NCI-H1694 (cell line): ENCODE measurements around the gene KATNAL2.
A peak's percentile ranks its signal among the peaks of the same experiment; 100 is the strongest.
"Not testable (repeated sequence)": the region's sequence is repeated elsewhere in the genome, so short reads cannot be mapped to it uniquely, and the experiment has no call there.

ENCODE experiments used
- DNase-seq: peaks from one replicate; lab custom pipeline; 2025; lab: John Stamatoyannopoulos, UW

Gene KATNAL2

DNA sequence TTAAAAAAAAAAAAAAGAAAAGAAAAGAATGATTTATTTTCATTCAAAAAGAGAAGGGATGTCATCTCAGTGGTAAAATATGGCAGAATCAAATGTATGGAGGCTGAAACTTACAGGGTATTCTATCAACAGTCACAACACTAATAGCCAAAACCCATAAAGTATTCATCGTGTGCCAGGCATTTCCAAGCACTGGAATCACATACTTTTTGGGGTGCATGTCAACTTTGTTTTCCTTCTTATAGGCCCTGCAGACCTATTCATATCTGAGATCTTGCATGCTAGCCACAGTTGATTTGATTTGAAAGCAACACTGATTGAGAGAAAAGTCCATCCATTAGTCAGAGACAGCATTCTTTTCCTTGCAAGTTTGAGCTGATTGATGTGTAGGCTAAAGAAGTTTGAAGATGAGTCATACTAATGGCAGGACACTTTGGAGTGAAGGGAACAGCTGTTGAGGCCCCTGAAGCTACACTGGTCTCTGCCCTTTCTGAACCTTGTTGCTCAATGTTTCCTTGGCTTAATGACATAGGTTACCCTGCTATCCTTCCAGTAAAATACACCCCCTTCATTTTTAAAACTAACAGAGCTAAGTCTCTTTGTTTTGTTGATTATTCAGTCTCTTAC lies 22.0 kb downstream of the KATNAL2 start:
- DNase-seq = no peak

DNA sequence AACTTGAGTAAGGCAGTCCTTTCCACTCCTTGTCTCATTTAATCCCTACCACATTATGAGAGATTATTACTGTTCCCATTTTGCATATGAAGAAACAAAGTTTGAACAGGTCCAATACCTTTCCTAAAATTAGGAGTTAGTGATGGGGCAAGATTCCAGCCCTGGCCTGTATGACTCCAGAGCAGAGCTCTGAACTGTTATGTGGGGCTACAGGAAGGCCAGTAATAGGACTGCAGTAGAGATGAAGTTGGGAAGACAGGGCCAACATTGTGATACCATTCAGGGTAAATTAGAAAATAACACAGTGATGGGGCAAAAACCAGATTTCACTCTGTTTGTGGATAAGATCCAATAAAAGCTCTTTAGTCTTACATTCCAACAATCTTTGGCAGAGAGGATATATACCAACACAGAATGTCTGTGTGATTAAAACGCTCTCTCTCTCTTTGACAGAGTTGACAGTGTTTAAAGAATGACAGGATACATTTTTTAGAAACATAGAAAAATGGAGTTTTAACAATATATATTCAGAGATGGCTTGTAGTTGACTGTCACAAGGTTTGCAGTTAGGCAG lies 22.7 kb downstream of the KATNAL2 start:
- no peak for DNase-seq

DNA sequence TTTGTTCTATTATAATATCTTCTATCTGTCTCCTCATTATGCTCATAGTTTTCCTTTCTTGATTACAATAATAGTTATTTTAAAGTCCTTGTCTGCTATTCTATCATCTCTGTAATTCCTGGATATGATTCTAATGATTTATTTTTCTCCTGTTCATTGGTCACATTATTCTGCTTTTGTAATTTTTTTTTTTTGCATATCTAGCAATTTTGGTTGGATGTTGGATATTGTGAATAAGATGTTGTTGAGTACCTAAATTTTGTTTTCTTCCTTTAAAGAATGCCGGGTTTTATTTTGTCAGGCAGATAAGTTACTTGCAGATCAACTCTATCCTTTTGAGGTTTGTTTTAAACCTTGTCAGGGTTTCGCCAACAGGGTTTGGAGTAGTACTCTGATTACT lies 25.2 kb downstream of the KATNAL2 start:
- no peak for DNase-seq

DNA sequence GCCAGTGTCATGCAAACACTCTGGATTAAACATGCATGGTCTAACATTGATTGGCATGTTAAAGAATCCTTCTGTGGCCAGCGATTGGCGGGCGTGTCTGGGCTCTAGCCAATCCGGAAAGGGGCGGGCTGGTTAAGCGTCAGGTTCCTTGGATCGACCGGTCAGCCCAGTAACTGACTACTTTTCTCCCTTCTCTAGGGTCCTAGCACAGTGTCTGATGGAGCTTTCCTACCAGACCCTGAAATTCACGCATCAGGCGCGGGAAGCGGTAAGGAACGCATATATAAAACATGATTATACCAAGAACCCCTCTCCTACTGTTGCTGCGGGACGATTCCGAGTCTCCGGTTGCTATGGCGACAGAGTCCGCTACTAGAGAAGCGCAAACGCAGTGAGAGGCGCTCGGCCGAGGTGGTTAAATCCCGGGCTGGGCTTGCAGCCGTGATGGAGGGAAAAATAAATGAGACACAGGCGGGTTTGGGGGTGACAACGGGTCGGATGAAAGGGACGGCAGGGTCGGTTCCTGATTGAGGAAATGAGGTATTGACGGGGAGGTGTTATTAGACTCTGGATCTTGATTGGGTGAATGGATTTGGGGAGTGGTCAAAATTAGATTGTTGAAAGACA lies 29.4 kb downstream of the KATNAL2 start:
- DNase-seq = peak; percentile 6

DNA sequence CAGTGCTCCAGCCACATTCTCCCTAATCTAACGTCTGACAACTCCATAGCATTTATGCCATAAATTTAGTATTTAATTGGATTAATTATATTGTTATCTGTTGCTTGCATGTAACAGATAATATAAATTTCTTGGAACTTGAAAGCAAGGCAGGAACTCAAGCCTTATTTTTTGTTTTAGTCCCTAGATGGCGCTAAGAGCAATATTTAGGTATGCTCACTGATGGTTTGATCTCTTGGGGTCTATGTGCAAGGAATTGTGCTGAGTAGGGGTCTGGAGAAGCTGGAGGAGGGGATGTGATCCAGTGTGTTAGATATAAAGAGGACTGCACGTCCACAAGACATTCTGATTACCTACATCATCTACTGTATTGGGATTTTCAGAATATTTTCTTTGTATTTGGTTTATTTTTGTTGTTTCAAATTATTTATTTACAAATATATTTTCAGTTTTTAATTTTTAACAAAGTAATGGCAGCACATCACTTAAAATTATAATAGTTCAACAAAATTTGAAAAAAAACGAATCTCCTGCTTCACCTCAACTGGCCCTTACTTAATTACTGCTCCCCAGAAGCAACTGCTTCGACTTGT lies 32.8 kb downstream of the KATNAL2 start:
- DNase-seq = peak; percentile 20

DNA sequence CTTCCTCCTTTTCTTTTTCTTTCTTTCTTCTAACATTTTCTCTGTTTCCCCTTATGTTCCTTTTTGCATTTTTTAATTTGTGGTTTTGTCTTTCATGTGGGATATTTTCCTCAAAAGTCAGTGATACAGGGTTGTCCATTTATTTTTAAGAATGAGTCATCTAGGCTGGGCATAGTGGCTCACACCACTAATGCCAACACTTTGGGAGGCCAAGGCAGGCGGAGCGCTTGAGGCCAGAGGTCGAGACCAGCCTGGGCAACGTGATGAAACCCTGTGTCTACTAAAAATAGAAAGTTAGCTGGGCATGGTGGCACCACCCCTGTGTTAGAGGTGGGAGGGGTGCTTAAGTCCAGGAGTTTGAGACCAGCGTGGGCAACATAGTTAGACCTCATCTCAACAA lies 35.8 kb downstream of the KATNAL2 start:
- no peak for DNase-seq

DNA sequence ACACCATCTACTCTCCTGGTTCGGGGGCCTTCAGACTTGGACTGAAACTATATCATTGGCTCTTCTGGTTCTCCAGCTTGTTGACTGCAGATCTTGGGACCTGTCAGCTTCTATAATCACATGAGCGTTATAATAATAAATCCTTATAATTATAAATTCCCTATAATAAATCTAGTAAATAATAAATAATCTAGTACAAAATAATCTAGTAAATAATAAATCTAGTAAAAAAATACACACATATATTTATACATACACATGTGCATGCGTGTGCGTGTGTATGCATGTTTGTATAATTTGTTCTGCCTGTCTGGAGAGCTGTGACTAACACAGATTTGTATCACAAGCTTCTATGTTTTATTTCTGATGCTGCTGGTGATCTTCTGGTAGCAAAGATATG lies 40.8 kb downstream of the KATNAL2 start:
- DNase-seq = no peak

DNA sequence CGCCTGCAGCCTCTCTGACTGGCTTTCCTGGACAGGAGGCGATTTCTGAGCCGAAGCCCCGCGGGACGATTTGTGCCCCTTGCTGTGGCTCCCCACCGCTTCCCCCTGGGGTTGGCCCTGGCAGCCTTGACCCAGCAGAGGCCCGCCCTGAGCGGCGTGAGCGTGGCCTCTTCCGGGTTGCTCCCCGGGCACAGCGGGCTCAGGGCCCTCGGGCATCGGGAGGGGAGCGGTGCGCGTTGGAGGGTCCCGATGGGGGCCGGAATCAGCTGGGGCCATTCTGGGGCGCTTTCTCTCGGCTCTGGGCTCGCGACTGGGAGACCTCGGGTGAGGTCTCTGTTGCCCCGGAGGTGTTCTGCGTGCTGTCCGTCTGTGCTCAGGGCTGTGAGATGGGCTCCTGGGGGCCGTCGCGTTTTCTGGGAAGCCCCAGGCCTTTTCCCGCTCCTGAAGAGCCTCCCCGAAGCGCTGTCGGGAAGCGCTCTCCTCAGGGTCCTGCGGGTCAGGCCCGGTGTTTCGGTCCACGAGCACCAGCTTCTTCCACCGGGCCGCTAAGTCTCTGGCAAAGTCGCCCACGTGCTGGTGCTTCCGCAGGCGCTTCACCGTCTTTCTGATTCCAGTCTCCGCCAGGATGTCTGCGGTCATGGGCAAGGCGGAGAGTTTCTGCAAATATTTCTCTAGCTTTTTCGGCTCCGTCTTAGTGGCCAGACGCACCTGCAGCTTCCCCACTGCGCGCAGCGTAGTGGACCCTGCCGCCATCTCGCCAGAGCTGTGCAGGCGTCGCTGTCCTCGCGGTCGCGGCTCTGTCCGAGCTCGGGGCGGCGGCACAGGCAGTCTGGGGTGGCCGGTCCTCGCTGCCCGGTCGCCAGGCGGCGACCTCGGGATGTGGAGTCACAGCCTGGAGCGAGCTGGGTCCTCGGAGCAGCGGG lies 46.5 kb downstream of the KATNAL2 start:
- DNase-seq = not testable (repeated sequence)

DNA sequence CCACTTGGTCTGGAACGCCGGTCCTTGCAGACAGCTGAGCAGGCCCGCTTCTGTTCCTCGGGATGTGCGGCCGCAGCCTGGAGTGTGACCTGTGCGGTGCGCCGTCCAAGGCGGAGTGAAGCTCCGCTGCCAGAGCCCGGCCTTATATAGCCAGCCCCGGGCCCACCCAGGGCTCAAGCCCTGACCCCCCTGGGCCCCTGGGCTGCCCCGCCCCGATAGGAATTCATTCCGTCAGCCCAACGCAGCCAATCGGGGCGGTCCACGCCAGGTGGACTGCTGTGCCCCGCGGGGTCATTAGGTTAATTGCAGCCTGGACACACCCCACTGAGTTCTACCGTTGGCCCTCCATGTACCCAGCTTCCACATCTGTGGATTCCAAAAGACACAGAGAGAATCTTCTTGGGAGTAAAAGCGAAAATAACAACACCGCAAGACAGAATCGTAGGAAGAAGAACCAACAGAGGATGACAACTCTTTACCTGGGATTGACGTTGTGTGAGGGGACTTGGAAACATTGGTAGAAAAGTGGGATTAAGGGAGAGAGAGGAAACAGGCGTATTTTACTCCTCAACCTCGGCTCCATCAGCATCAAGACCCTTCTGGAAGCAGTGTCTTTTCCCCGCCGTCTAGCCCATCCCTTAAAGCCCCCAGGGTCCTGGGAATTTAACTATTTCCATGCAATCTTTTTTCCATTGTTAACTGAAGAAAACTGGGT lies 47.3 kb downstream of the KATNAL2 start:
- DNase-seq = not testable (repeated sequence)

DNA sequence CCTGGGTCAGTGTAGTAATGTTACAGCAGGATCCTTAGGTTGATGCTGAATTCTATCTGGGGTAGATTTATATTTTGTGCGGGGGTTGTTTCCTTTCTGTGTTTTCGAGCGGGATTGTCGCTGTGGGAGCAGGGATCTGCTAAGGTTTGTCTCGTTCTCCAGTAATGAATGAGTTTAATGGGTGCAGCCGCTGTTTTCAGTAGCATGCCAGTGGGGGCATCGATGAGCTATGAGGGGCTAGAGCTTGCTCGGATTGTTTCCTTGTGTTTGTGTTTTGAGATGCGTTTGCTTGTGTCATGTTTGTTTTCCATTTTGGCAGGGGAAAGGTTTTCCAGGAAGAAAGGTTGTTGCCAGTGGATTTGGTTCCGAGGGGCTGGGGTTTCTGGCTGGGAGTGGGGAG lies 48.9 kb downstream of the KATNAL2 start:
- not testable (repeated sequence) for DNase-seq

DNA sequence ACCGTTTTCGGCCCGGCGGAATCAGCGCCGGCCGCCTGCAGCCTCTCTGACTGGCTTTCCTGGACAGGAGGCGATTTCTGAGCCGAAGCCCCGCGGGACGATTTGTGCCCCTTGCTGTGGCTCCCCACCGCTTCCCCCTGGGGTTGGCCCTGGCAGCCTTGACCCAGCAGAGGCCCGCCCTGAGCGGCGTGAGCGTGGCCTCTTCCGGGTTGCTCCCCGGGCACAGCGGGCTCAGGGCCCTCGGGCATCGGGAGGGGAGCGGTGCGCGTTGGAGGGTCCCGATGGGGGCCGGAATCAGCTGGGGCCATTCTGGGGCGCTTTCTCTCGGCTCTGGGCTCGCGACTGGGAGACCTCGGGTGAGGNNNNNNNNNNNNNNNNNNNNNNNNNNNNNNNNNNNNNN lies 52.1 kb downstream of the KATNAL2 start:
- DNase-seq = not testable (repeated sequence)

DNA sequence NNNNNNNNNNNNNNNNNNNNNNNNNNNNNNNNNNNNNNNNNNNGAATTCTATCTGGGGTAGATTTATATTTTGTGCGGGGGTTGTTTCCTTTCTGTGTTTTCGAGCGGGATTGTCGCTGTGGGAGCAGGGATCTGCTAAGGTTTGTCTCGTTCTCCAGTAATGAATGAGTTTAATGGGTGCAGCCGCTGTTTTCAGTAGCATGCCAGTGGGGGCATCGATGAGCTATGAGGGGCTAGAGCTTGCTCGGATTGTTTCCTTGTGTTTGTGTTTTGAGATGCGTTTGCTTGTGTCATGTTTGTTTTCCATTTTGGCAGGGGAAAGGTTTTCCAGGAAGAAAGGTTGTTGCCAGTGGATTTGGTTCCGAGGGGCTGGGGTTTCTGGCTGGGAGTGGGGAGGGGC lies 102.5 kb downstream of the KATNAL2 start:
- not testable (repeated sequence) for DNase-seq

DNA sequence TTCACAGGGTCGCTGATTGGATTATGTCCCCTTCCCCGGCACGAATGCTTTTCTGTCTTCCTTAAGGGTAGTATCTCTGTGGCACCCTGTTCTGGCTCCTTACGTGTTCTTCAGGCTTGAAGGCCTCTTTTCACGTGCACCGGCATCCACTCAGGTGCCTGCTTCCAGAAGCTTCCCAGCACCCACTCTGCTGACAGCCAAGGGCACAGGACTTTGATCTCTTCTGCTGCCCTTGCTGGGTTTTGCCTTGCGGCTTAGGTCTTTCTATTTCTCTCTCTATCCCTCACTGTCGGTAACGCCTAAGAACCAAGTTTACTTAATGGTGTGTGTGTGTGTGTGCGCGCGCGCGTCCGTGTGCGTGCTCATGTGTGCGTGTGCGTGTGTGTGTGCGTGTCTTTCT lies 103.4 kb downstream of the KATNAL2 start:
- DNase-seq = not testable (repeated sequence)

DNA sequence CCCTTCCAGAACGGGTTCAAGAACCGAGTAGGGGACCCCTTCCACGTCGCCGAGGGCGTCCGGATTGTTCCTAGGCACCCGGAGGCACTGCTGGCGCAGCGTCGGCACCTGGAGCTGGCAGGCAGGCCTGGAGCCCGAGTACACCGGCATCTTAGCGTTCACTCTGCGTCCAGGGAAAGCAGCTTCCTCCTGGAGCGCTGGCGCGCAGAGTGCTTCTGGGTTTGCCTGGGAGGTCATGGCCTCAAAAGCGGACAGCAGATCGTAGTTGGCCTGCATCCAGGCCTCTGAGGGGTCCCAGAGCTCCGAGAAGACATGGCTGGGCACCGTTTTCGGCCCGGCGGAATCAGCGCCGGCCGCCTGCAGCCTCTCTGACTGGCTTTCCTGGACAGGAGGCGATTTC lies 105.4 kb downstream of the KATNAL2 start:
- not testable (repeated sequence) for DNase-seq

DNA sequence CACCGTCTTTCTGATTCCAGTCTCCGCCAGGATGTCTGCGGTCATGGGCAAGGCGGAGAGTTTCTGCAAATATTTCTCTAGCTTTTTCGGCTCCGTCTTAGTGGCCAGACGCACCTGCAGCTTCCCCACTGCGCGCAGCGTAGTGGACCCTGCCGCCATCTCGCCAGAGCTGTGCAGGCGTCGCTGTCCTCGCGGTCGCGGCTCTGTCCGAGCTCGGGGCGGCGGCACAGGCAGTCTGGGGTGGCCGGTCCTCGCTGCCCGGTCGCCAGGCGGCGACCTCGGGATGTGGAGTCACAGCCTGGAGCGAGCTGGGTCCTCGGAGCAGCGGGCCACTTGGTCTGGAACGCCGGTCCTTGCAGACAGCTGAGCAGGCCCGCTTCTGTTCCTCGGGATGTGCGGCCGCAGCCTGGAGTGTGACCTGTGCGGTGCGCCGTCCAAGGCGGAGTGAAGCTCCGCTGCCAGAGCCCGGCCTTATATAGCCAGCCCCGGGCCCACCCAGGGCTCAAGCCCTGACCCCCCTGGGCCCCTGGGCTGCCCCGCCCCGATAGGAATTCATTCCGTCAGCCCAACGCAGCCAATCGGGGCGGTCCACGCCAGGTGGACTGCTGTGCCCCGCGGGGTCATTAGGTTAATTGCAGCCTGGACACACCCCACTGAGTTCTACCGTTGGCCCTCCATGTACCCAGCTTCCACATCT lies 106.5 kb downstream of the KATNAL2 start:
- DNase-seq = not testable (repeated sequence)

DNA sequence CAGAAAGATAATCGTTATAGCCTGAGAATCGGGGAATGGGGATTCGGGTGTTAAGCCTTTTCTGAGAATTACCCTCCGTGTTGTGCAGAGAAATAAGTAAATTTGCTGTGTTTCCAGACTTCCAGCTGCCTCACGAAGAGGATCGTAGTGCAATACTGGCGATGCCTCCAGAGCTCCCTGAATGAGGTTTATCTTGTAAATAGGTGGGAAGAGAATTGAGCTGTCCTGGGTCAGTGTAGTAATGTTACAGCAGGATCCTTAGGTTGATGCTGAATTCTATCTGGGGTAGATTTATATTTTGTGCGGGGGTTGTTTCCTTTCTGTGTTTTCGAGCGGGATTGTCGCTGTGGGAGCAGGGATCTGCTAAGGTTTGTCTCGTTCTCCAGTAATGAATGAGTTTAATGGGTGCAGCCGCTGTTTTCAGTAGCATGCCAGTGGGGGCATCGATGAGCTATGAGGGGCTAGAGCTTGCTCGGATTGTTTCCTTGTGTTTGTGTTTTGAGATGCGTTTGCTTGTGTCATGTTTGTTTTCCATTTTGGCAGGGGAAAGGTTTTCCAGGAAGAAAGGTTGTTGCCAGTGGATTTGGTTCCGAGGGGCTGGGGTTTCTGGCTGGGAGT lies 108.3 kb downstream of the KATNAL2 start:
- not testable (repeated sequence) for DNase-seq

DNA sequence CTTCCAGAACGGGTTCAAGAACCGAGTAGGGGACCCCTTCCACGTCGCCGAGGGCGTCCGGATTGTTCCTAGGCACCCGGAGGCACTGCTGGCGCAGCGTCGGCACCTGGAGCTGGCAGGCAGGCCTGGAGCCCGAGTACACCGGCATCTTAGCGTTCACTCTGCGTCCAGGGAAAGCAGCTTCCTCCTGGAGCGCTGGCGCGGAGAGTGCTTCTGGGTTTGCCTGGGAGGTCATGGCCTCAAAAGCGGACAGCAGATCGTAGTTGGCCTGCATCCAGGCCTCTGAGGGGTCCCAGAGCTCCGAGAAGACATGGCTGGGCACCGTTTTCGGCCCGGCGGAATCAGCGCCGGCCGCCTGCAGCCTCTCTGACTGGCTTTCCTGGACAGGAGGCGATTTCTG lies 111.3 kb downstream of the KATNAL2 start:
- not testable (repeated sequence) for DNase-seq

DNA sequence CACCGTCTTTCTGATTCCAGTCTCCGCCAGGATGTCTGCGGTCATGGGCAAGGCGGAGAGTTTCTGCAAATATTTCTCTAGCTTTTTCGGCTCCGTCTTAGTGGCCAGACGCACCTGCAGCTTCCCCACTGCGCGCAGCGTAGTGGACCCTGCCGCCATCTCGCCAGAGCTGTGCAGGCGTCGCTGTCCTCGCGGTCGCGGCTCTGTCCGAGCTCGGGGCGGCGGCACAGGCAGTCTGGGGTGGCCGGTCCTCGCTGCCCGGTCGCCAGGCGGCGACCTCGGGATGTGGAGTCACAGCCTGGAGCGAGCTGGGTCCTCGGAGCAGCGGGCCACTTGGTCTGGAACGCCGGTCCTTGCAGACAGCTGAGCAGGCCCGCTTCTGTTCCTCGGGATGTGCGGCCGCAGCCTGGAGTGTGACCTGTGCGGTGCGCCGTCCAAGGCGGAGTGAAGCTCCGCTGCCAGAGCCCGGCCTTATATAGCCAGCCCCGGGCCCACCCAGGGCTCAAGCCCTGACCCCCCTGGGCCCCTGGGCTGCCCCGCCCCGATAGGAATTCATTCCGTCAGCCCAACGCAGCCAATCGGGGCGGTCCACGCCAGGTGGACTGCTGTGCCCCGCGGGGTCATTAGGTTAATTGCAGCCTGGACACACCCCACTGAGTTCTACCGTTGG lies 112.4 kb downstream of the KATNAL2 start:
- DNase-seq = not testable (repeated sequence)

DNA sequence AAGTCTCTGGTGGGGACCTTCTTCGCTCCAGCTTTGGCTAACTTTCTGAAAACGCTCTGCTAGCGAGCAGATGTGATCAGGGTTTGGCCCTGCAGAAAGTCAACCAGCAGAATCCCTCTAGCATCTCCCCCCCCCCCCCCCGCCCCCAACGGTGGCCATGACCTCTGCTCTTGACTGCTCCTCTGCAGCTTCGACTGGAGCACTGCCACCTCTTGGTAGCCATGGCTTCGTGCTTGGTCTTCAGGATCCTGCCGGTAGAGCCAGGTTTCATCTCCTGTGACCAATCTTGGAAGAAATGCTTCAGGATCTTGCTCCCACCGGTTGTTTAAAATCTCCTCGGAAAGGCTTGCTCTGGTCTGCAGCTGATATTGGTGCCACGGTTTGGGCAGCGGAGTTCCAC lies 113.5 kb downstream of the KATNAL2 start:
- DNase-seq = not testable (repeated sequence)

DNA sequence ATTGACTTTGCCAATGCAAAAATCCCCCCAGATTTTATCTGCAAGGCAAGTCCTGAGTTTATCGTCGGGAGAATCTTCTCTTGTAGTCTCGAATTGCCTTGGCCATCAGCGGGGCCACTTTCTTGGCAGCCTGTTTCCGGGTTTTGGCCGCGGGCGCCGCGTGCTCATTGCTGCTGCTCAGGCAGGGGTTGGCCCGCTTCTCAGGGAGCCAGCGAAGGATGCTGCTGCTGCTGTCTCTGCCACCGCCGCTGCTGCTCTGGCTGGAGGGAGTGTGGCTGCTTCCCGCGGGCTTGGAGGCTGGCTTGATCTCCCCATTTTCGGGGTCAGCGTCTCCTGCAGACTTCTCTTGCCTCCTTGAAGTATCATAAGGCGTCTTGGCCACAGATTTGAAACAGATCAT lies 115.5 kb downstream of the KATNAL2 start:
- no peak for DNase-seq
